IPS-NIHi7 (cell line): ENCODE measurements around the gene SLC10A3.
"Not testable (repeated sequence)": the region's sequence is repeated elsewhere in the genome, so short reads cannot be mapped to it uniquely, and the experiment has no call there.

ENCODE experiments used
- DNase-seq: peaks from one replicate; pipeline ENCODE4 v3.0.0; 2012; ENCODE audit warnings: mixed read lengths; ENCODE audit errors: extremely low spot score

The SLC10A3 gene

GRCh38 chrX:154509455-154509854 is 19.0 kb upstream of the SLC10A3 start:
- no peak for DNase-seq

DNA sequence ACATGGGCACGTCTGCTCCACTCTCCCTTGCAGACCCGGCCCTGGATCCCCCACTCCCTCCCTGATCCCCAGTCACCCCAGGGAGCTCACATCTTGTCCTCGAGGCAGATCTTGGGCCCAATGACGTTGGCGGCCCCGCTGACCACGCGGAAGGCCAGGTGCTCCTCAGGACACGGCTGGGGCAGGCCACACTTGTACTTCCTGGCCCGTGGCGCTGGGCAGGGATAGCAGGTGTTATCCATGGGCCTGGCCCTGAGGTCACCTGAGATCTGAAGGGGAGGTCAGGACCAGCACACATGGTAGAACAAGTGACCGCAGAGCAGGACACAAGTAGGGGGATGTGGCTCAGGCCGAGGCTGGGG is 17.9 kb upstream of the SLC10A3 start:
- no peak for DNase-seq

DNA sequence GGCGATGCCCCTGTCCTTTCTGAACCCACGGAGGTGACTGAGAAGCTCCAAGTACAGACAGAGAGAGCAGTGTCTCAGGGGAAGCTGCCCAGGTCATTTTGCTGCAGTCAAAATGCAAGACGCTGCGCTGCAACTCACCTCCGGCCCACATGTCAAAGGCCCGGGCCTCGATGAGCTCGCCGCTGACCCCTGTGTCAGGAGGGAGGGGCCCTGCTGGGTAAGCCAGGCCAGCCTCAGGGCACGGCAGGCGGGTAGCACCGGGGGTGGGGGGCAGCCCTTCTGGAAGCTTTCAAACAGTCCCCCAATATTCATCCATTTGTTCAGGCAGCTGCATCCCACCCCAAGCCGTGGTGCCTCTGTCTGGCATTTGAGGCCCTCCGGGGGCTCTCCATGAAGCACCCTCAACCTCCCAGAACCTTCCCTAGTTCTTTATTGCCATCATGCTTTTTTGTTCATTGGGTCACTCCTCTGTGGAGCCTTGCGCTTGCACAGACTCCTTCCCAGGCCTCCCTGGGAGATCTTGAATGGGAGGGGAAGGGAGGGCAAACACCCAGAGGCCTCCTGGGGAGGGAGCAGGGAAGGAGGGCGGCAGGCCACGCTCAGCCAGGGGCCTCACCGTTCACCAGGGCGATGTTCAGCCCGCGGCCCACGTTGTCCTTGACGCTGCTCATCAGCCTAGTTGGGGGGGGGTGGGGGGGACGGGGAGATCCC is 17.4 kb upstream of the SLC10A3 start:
- DNase-seq: no peak

DNA sequence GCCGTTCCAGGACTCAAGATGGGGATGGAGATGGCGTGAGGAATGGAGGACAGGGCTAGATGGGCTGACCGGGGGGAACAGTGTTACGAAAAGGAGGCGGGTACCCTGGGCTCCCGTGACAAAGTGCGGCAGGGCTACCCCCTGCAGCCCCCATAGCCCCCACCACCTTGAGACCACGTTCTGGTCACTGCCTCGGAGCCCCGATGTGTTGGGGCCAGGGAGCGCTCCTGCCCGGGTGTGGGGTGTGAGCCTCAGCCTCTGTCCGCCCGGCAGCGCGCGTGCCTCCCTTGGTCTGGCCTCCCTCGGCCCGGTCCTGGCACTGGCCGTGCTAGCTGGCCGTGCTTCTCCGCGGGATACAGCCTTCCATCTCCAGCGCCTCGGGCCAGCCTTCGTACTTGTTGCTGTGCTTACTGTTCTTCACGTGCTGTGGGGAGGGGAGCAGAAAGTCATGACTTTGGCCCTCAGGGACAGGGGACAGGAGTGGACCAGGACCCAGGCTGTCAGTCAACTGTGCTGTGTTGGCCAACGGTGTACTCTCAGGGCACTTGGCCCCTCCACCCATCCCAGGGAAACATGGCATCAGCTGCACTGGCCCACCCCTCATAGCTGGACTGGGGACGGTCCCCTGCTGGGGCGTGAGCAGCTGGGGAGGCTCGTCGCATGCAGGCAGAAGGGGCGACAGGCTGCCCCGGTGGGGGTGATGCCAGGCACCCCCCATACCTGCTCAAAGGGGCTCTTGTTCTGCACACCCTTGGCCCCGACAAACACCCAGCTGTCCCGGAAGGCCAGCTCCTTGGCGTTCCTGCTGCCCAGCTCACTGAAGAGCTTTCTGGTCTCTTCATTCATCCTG is 16.3 kb upstream of the SLC10A3 start:
- no peak for DNase-seq

DNA sequence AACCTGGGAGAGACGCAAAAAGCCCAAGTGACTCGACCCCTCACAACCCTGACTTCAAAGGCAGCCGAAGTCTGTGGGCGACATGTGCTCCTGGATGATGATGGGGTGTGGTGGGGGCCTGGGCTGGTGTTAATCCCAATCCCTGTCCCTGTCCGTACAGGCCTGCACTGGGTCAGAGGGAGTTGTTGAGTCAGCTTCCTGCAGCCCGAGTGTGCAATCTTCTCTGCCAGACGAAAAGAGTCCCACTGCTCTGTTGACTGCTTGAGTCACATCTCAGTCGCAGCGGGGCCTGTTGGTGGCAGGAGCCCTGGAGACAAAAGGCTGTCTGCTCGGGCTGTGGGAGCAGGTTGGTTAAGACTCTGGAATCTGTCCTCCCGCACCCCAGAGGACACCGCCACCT is 15.3 kb upstream of the SLC10A3 start:
- no peak for DNase-seq

DNA sequence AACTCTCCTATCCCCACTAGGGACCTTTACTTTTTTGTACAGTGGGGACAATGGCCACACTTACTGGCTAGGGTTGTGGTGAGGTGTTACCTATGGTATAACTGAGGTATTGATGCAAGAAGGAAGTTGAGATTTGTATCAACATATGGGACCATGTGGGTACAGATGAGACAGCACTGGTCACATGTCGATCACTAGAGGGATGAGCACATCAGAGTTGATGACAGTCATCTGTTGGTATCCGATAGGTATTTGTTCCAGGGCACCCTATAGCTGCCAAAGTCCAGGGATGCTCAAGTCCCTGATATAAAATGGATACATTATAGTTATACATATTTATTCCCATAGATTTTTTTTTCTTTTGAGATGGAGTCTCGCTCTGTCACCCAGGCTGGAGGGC is 12.6 kb upstream of the SLC10A3 start:
- no peak for DNase-seq

GRCh38 chrX:154502098-154502497 is 11.7 kb upstream of the SLC10A3 start:
- no peak for DNase-seq

DNA sequence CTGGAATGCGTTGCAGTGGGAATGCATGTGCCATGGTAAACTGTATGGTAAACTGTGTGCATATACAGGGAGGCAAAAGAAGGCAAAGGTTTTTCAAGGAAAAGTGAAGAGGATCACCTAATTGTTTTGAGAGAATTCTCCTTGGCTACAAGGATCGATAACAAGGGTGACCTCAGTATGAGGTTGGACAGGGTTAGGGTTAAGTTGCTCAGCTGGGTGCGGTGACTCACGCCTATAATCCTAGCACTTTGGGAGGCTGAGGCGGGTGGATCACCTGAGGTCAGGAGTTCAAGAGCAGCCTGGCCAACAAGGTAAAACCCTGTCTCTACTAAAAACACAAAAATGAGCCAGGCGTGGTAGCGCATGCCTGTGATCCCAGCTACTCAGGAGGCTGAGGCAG is 11.0 kb upstream of the SLC10A3 start:
- DNase-seq: not testable (repeated sequence)

DNA sequence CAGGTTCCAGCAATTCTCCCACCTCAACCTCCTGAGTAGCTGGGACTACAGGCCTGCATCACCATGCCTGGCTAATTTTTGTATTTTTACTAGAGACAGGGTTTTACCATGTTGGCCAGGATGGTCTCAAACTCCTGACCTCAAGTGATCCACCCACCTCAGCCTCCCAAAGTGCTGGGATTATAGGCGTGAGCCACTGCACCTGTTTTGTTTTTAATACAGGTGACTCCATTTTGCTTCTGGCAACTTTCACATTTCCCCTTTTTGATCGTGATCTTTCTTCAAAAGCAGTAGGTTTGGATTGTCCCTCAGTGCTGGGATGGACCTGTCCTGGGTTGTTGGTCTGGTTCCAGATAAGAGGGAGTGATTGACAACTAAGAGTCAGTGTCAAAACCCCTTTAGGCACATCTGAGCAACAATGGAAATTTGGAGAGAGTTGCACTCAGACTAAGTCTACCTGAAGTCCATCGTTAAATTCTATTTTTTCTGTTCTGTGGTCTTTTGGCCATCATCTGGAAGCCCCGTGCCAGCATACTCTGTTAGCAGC is 6.2 kb upstream of the SLC10A3 start:
- not testable (repeated sequence) for DNase-seq

DNA sequence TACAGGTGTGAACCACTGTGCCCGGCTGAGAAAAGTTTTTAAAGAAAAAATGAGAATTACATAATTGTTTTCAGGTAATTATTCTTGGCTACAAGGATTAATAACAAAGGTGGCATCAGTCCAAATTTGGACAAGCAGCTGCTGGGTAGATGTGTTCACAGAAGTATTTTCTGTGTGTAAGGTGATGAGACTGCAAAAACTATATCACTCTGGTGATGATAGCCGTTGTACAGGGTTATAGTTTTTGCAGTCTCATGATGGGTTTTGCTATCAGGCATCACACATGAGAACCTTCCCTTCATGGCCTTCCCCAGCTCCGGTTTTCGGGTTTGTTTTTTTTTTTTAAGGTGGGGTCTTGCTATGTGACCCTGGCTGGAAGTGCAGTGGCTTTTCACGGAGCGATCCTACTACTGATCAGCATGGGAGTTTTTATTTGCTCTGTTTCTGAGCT is 5.1 kb upstream of the SLC10A3 start:
- DNase-seq: no peak

- DNase-seq: no peak
Measured at GRCh38 chrX:154494715-154495114, 4.3 kb upstream of the SLC10A3 start.

GRCh38 chrX:154490021-154490413 is 412 bp downstream of the SLC10A3 start:
- no peak for DNase-seq

- DNase-seq: no peak
Measured at GRCh38 chrX:154489182-154489581, 1.2 kb downstream of the SLC10A3 start.

DNA sequence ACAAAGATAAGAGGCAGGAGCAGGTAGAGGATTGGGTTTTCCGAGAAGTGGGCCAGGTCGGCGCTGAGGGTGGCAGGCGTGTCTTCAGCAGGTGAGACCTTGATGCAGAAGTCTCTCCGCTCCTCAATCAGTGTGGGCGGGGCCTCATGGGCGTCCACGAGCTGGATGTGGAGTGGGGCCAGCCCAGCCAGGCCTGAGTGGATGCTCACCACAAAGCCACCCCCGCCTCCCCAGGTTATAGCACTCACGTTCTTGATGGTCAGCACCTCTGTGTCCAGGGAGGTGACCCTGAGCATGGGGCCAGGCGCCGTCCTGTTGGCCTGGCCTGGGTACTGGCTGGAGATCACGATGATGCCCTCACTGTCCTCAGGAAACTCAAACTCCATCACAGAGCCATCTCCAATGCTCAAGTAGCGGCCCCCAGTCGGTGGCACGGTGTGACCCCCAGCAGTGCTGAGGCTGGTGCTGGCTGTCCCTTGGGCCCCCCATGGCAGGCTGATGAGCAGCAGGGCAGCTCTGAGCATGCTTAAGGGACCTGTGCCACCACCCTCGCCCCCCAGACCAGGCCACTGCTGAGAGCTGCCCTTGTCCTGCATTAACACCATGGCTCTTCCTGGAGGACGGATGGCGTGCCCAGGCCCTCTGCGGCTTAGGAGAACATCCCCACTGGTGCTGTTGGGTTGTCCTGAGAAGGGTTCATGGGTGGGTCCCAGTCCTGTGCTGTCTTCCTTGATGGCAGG is 1.9 kb downstream of the SLC10A3 start:
- DNase-seq: no peak

- DNase-seq: no peak
Measured at GRCh38 chrX:154487518-154488290, 2.7 kb downstream of the SLC10A3 start.

DNA sequence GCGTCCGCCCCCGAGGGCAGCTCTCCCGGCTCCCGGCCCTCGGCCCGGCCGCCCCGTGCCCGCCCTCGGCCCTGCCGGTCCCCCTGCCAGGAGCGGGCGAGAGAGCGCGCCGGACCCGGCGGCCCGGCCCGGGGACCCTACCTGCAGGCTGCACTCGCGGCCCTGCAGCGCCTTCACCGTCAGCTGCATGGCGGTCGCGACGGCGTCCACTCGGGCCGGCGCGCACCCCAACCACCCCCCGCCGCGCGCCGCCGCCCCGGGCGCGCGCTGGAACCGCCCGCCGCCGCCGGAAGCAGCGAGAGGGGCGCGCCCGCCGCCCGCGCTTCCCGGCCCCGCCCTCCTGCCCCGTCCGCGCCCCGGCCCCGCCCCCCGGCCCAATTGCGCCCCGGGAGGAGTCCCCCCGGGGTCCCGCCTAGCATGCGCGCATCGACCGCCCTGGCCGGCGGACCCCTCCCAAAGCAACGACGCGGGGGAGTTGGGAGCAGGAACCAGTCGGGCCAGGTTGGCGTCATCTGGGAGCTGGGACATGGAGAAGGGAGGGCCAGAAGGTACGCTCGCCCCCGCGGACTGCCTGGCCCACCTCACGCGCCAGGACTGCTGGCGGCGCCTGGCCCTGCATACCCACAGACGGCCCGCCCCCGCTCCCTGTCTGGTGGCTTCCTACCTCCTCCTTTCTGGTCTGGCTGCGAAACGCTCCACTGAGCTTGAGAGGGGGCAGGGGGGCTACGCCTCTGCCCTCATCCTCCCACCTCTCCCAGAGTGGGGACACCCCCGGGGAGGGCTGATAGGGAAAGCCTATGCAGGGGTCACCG is 3.8 kb downstream of the SLC10A3 start, which contains the start of gene UBL4A:
Gene UBL4A, minus strand, starts transcription at position 220 of the 812 bp plus-strand sequence. Its CDS starts 31 bp downstream, at position 189.
- DNase-seq: peak; percentile 44

DNA sequence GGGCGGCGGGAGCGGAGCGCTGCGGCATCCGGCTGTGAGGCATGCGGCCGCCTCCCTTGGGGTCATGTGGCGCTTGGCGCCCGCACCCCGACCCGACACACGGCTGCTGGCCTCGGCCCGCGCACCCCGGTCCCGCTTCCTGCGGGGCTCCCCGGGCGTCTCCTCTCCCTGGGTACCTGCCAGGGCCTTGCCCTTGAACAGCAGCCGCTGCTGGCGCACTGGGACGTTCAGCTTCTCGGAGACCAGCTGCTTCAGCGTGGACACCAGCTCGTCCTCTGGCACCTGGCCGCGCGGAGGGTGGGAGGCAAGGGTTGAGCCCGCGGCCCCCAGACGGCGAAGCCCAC is 4.4 kb downstream of the SLC10A3 start:
- DNase-seq: no peak

DNA sequence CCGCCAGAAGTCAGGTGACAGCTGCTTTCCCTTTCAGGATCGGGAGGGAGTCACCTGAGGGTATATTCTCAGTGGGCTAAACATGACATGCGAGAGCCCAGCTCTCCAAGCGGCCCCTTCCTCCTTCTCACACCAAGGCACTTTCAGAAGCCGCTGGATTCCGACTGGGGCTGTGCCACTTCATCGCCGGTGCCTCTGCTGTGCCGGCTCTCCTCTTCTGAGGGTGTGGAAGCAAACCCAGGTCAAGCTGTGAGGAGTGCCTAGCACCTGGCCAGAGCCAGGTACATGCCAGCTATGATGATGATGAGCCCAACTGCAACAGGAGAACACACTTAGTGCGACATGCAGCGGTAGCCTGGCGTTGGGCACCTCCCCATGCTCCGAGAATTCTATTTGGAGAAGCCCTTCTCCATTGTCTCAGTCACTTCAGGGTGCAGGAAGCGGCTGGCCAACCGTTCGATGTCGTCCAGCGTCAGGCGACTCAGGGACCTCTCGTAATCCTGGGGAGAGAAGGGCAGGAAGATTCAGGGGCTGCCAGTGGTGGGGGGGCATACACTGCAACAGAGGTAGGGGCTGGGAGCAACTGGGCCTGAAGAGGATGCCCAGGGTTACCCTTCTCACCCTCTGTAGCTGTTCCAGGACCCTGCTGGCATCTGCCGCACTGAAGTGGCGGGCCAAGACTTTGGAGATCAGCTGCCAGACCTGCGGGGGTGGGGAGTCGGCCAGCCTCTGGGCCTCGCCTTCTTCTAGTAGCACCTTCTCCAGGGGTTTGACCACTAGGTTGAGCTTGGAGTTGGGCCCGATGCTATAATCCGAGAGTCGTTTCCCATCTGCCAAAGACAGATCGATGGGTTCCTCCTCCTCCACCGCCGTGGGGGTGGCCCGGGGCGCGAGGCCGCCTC is 5.0 kb downstream of the SLC10A3 start:
- DNase-seq: no peak
